Measurements from ENCODE around the gene TNP2.

DNA sequence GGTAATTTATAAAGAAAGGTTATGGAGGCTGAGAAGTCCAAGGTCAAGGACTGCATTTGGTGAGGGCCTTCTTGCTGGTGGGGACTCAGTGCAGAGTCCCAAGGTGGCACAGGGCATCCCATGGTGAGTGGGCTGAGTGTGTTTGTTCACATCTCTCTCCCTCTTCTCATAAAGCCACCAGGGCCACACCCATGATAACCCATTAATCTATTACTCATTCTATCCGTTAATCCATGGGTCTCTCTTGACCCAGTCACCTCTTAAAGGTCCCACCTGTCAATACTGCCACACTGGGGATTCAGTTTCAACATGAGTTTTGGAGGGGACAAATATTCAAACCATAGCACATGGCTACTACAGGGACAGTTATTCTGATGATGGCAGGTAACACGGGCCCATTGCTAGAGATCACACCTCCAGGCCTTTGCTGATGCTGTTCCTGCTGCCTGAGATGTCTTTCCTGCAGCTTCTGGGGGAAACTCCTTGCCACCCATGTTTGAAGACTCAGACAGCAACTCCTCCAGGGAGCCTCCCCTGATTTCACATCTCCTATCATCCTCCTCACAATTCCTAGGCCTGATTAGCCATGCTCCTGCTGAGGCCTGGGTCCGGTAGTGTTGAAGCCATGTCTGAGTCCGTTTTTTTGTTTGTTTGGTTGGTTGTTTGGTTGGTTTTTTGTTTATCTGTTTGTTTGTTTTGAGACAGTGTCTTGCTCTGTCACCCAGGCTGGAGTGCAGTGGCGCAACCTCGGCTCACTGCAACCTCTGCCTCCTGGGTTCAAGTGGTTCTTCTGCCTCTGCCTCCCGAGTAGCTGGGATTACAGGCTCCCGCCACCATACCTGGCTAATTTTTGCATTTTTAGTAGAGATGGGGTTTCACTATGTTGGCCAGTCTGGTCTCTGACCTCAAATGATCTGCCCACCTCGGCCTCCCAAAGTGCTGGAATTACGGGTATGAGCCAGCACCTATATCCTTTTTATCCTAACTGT, 29.2 kb downstream of the TNP2 start:
- TF ChIP-seq POLR2A (IDR thresholded peaks at IDR 0.05) (no peak), POLR2AphosphoS5 (IDR thresholded peaks at IDR 0.05) (no peak)
- TF ChIP-seq, protein P1, sequence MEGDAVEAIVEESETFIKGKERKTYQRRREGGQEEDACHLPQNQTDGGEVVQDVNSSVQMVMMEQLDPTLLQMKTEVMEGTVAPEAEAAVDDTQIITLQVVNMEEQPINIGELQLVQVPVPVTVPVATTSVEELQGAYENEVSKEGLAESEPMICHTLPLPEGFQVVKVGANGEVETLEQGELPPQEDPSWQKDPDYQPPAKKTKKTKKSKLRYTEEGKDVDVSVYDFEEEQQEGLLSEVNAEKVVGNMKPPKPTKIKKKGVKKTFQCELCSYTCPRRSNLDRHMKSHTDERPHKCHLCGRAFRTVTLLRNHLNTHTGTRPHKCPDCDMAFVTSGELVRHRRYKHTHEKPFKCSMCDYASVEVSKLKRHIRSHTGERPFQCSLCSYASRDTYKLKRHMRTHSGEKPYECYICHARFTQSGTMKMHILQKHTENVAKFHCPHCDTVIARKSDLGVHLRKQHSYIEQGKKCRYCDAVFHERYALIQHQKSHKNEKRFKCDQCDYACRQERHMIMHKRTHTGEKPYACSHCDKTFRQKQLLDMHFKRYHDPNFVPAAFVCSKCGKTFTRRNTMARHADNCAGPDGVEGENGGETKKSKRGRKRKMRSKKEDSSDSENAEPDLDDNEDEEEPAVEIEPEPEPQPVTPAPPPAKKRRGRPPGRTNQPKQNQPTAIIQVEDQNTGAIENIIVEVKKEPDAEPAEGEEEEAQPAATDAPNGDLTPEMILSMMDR (IDR thresholded peaks at IDR 0.05) = no peak
